RWPE1 (cell line): ENCODE measurements around the gene NTN1.

ENCODE experiments used
- CTCF ChIA-PET: fragments of 350-600 bp; sonication (Branson Sonifier 250); formaldehyde crosslinking; extraction: SDS; loops from one replicate; lab custom pipeline; 2021; lab: Yijun Ruan, JAX
- POLR2A ChIA-PET: fragments of 400-600 bp; formaldehyde crosslinking; extraction: SDS; loops from one replicate; lab custom pipeline; 2020; ENCODE audit warnings: antibody characterized with exemption; ENCODE audit not compliant: low non-redundant PET; lab: Yijun Ruan, JAX
- DNase-seq: peaks from one replicate; pipeline ENCODE4 v3.0.0; 2012; ENCODE audit warnings: low spot score
- H3K27ac ChIP-seq: fragments of 450-650 bp; 2 replicates; pipeline ENCODE4 v1.5.1; 2017
- CTCF ChIP-seq: fragments of 450-650 bp; conservative IDR thresholded peaks from 2 replicates; pipeline ENCODE4 v1.5.1; 2017; ENCODE audit warnings: low read depth, mild to moderate bottlenecking

Gene NTN1

GRCh38 chr17:9258115-9259015, 237.1 kb downstream of the NTN1 start:
- CTCF ChIA-PET, result no interaction called here
- POLR2A ChIA-PET, result no interaction called here
- H3K27ac ChIP-seq, result no peak overlapping the region
- no peak for DNase-seq
- no peak for TF ChIP-seq CTCF

GRCh38 chr17:9259419-9259818, 238.1 kb downstream of the NTN1 start:
- ChIA-PET CTCF (interaction anchor here (0.7 kb wide), 1 partner anchor 261 kb away, joined by 3 read pairs; no protein-coding TSS in a partner anchor), POLR2A (interaction anchor here (0.6 kb wide), 1 partner anchor 8 kb away, joined by 8 read pairs; no protein-coding TSS in a partner anchor)
- TF ChIP-seq CTCF, result no peak
- no peak for DNase-seq
- H3K27ac ChIP-seq, result no peak overlapping the region

DNA sequence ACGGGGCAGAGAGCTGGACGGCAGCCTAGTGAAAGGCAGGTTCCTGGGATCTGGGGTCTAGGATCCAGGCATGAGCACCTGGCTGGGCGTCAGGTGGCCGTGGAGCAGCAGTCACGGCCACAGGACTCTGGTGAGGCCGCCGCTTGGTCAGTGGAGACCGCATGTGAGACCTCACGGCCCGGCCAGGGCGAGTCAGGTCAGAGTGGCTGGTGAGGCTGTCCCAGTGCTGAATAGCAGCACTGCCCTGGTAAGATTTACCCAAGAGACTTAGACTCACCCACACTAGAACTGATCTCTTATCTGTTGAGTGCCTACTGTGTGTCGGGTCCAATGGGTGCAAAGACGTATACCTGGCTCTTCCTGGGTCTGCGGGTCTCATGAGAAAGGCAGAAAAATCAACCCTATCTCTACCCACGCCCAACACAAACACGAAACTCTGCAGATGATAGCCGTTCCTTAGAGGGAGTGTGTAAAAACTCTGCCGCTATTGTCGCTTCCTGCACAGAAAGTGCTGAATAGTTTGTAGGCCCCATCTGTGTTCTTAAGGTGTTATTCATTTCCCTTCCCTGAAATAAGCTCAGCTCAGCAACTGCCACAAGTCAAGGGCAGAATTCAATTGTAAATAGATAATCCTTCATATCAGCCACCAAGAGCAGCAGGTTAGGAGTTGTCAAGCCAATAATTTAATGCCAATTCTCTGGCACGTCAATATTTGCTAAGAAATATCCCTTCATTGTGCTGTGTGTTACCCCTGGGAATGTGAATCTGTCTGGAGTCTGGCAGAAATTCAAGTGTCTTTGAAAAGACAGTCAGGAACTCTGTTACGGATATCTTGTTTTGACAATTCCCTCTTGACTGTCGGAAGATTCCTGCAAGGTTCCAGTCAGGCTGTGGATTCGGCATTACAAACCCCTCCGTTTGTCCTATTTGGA, 240.0 kb downstream of the NTN1 start:
- ChIA-PET CTCF (interaction anchor here (0.7 kb wide), 2 partner anchors 190 to 374 kb away, joined by 3 read pairs; no protein-coding TSS in a partner anchor), POLR2A (no interaction called here)
- no peak for DNase-seq
- TF ChIP-seq CTCF, result no peak
- H3K27ac ChIP-seq, result no peak overlapping the region

- TF ChIP-seq CTCF, result no peak
- ChIA-PET POLR2A (no interaction called here), CTCF (no interaction called here)
- no peak for DNase-seq
- no peak overlapping the region for H3K27ac ChIP-seq
Observed at GRCh38 chr17:9266031-9266680, 244.8 kb downstream of the NTN1 start.

DNA sequence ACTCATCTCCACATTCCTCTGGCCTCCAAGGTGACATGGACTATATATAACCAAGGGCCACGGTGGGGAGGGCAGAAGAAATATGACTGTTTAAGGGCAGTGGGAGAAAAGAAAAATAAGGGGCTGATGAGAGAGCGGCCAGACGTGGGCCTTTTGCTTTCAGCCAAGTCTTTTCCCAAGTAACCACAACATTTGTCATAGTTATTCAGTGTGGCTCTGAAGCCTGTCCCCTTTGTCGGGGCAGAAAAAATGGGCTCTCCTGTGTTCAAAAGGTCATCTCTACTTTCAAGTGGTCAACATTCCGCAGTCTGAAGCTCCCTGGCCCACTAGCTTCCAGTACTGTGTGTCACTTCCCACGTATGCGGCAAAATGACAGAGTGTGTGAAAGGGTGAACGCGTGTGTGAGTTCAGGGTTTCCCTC, 245.4 kb downstream of the NTN1 start:
- no peak for DNase-seq
- CTCF ChIA-PET, result no interaction called here
- POLR2A ChIA-PET, result no interaction called here

More for the DNA sequence above, 245.4 kb downstream of the NTN1 start:
- TF ChIP-seq CTCF, result no peak
- no peak overlapping the region for H3K27ac ChIP-seq
